Endothelial cell of umbilical vein (primary cell): ENCODE measurements around the gene PLCD3. TPM values are rescaled to one million over a fixed set of nuclear protein-coding genes. Genes with fewer than 3 reads are reported as not detected.

Source experiments
- BruUV-seq: library from RNA; stranded (reverse); fragments of 400-500 nt; replicated peaks from 2 replicates; lab custom pipeline; 2021; lab: Mats Ljungman, UMichigan
- CTCF ChIA-PET: fragments of 300-600, 350-600 bp; sonication (Branson Sonifier 250); formaldehyde crosslinking; loops from one replicate; lab custom pipeline; 2021; ENCODE audit warnings: antibody characterized with exemption, inconsistent platforms; lab: Charles Lee
- POLR2A ChIA-PET: fragments of 300-600, 350-600 bp; sonication (Branson Sonifier 250); formaldehyde crosslinking; loops from one replicate; lab custom pipeline; 2021; ENCODE audit warnings: antibody characterized with exemption, inconsistent platforms; lab: Charles Lee
- DNase-seq: peaks from one replicate; pipeline ENCODE4 v3.0.0-alpha.2; 2011; ENCODE audit warnings: low read depth, low spot score
- FAIRE-seq: peaks from 2 replicates; lab custom pipeline; 2011; peaks lifted over from hg19 to GRCh38; lab: Jason Lieb, UNC
- H2AFZ ChIP-seq: 2 replicates; pipeline ENCODE4 v1.6.0; 2012; ENCODE audit warnings: low read depth, low read length, control low read depth, inconsistent platforms
- H3K27ac ChIP-seq: 2 replicates; pipeline ENCODE4 v1.5.1; 2011; ENCODE audit warnings: low read depth, mild to moderate bottlenecking, control low read depth, low read length, moderate library complexity; ENCODE audit not compliant: insufficient read depth
- H3K27me3 ChIP-seq, 2 experiments: 2 replicates each; pipeline versions ENCODE4 v1.6.0 to v1.6.1; 2011; ENCODE audit warnings: low read length in 2 of 2, mixed read lengths in 1 of 2; ENCODE audit not compliant: control insufficient read depth in 2 of 2, insufficient read depth in 2 of 2
- H3K36me3 ChIP-seq, 2 experiments: 2 replicates in 1 of 2; 3 replicates in 1 of 2; pipeline ENCODE4 v1.5.1; 2011; ENCODE audit warnings: low read length in 2 of 2, mild to moderate bottlenecking in 1 of 2, moderate library complexity in 1 of 2; ENCODE audit not compliant: control insufficient read depth in 2 of 2, insufficient read depth in 2 of 2; ENCODE audit errors: extremely low read depth in 1 of 2
- H3K4me1 ChIP-seq: 3 replicates; pipeline ENCODE4 v1.5.1; 2011; ENCODE audit warnings: mild to moderate bottlenecking, low read length; ENCODE audit not compliant: control insufficient read depth, insufficient read depth; ENCODE audit errors: extremely low read depth
- H3K4me2 ChIP-seq: 2 replicates; pipeline ENCODE4 v1.6.1; 2011; ENCODE audit warnings: low read length, control low read depth, mixed read lengths; ENCODE audit not compliant: insufficient read depth
- H3K4me3 ChIP-seq, 3 experiments: fragments of 200-600 bp in 1 of 3; sonication (generic), shearing (Covaris generic) in 1 of 3; replicated peaks in 1 of 3; 2 replicates each; pipeline ENCODE4 v1.5.1; 2011 to 2016; ENCODE audit warnings: control low read depth in 3 of 3, low read length in 3 of 3, mild to moderate bottlenecking in 2 of 3, inconsistent platforms in 1 of 3, low read depth in 1 of 3, moderate library complexity in 1 of 3; ENCODE audit not compliant: insufficient read depth in 1 of 3
- H3K79me2 ChIP-seq: 2 replicates; pipeline ENCODE4 v1.6.0; 2012; ENCODE audit warnings: low read length, inconsistent platforms; ENCODE audit not compliant: control insufficient read depth, insufficient read depth
- H3K9ac ChIP-seq: replicated peaks from 2 replicates; pipeline ENCODE3; 2011; ENCODE audit warnings: low read length, control low read depth; ENCODE audit not compliant: insufficient read depth; ENCODE audit errors: extremely low read depth
- H3K9me1 ChIP-seq: replicated peaks from 3 replicates; pipeline ENCODE4 v1.6.0; 2011; ENCODE audit warnings: mild to moderate bottlenecking, low read length; ENCODE audit not compliant: control insufficient read depth, insufficient read depth; ENCODE audit errors: extremely low read depth
- H3K9me3 ChIP-seq: replicated peaks from 2 replicates; pipeline ENCODE4 v1.5.1; 2012; ENCODE audit warnings: low read length, inconsistent platforms; ENCODE audit not compliant: control insufficient read depth, insufficient read depth
- H4K20me1 ChIP-seq: replicated peaks from 2 replicates; pipeline ENCODE3; 2011; ENCODE audit warnings: mild to moderate bottlenecking, low read length; ENCODE audit not compliant: control insufficient read depth, insufficient read depth; ENCODE audit errors: extremely low read depth
- EZH2 ChIP-seq: IDR thresholded peaks from 2 replicates; pipeline ENCODE4 v1.6.1; 2012; ENCODE audit warnings: borderline replicate concordance, low read depth, mild to moderate bottlenecking, moderate library complexity, low read length, inconsistent platforms; ENCODE audit not compliant: severe bottlenecking
- FOS ChIP-seq: IDR thresholded peaks from 2 replicates; pipeline ENCODE4 v1.6.1; 2011; ENCODE audit warnings: mild to moderate bottlenecking, low read length, moderate library complexity, borderline replicate concordance; ENCODE audit not compliant: insufficient read depth
- GATA2 ChIP-seq: IDR thresholded peaks from 2 replicates; pipeline ENCODE4 v1.7.0; 2011; ENCODE audit warnings: low read depth, mild to moderate bottlenecking, moderate library complexity, mixed read lengths, low read length; ENCODE audit not compliant: insufficient read length, insufficient read depth
- JUN ChIP-seq: IDR thresholded peaks from 2 replicates; pipeline ENCODE4 v1.6.1; 2011; ENCODE audit warnings: borderline replicate concordance, low read depth; ENCODE audit not compliant: insufficient read length, insufficient read depth
- MAX ChIP-seq: IDR thresholded peaks from 2 replicates; pipeline ENCODE4 v1.6.1; 2011; ENCODE audit not compliant: insufficient read depth, insufficient read length
- MYC ChIP-seq: IDR thresholded peaks from one replicate; pipeline ENCODE4 v1.6.1; 2011; ENCODE audit warnings: mild to moderate bottlenecking, low read depth, low read length
- POLR2A ChIP-seq: IDR thresholded peaks from 2 replicates; pipeline ENCODE4 v1.6.1; 2012; ENCODE audit warnings: low read depth, mild to moderate bottlenecking, control low read depth, low read length
- POLR2AphosphoS5 ChIP-seq: IDR thresholded peaks from 2 replicates; pipeline ENCODE4 v1.6.1; 2012; ENCODE audit warnings: low read depth, mild to moderate bottlenecking, control low read depth, low read length, moderate library complexity; ENCODE audit not compliant: insufficient read depth
- dilution Hi-C: fragments of 300-500 bp; cut with MboI; formaldehyde crosslinking; loops from one replicate; pipeline ENCODE4 v1.15.0; 2019; ENCODE audit warnings: low sequenced_read_pairs; ENCODE audit not compliant: extremely low pct_ligation_motif_present
- intact Hi-C: fragments of 100-400 bp; cut with micrococcal nuclease; formaldehyde crosslinking; loops from one replicate; pipeline ENCODE4 v1.10.0; 2022
- polyA plus RNA-seq, 4 experiments: library from polyadenylated mRNA; depleted of rRNA in 3 of 4; stranded (reverse) in 3 of 4; unstranded in 1 of 4; fragments of >200 nt; gene quantifications; 2 replicates each; pipeline versions ENCODE4 v1.2.1 to v1.2.3, GENCODE V29; 2011 to 2012; ENCODE audit warnings: missing spikeins in 1 of 4
- total RNA-seq: library from RNA; stranded (reverse); gene quantifications from 2 replicates; pipeline ENCODE4 v1.2.3, GENCODE V29; 2021
- TF ChIP-seq, protein P1 (sequence below), 2 donors: IDR thresholded peaks; 1 replicate in 1 of 2; 2 replicates in 1 of 2; pipeline ENCODE4 v1.5.1; 2011; ENCODE audit warnings: low read length in 2 of 2, mild to moderate bottlenecking in 2 of 2, moderate library complexity in 2 of 2, control low read depth in 1 of 2, inconsistent platforms in 1 of 2, low read depth in 1 of 2; ENCODE audit not compliant: insufficient read depth in 1 of 2; ENCODE audit errors: extremely low read depth in 1 of 2

Gene PLCD3
- total and polyA plus RNA-seq, 2 donors (not counting 3 experiments of a cell fraction or from before 2014, with no cell fraction given) = 30.4 to 43.1 TPM

- Histone ChIP-seq H3K79me2 (no peaks in the 10 kb centered on the region), H3K9me3 (no peaks in the 10 kb centered on the region), H3K27me3 (no peaks in the 10 kb centered on the region), H3K27ac (no peak overlapping the region), H3K9me1 (no peaks in the 10 kb centered on the region), H3K4me2 (no peak overlapping the region), H2AFZ (peak overlapping the region; percentile 75), H4K20me1 (no peaks in the 10 kb centered on the region), H3K36me3 (no peaks in the 10 kb centered on the region), H3K4me3 (no peak overlapping the region), H3K9ac (no peak overlapping the region), H3K4me1 (peaks cover 14% of the 10 kb centered on the region)
- intact Hi-C loops = no loop called here
- dilution Hi-C loops = no loop called here
- TF ChIP-seq, protein P1, sequence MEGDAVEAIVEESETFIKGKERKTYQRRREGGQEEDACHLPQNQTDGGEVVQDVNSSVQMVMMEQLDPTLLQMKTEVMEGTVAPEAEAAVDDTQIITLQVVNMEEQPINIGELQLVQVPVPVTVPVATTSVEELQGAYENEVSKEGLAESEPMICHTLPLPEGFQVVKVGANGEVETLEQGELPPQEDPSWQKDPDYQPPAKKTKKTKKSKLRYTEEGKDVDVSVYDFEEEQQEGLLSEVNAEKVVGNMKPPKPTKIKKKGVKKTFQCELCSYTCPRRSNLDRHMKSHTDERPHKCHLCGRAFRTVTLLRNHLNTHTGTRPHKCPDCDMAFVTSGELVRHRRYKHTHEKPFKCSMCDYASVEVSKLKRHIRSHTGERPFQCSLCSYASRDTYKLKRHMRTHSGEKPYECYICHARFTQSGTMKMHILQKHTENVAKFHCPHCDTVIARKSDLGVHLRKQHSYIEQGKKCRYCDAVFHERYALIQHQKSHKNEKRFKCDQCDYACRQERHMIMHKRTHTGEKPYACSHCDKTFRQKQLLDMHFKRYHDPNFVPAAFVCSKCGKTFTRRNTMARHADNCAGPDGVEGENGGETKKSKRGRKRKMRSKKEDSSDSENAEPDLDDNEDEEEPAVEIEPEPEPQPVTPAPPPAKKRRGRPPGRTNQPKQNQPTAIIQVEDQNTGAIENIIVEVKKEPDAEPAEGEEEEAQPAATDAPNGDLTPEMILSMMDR (IDR thresholded peaks at IDR 0.05; ENCODE audit: extremely low read depth in 1 of 2, insufficient read depth in 1 of 2, low read depth in 1 of 2, low read length in 2 of 2) = no peak
- TF ChIP-seq JUN = no peak
- no peak for TF ChIP-seq POLR2A
- no peak for TF ChIP-seq MAX
- no peak for TF ChIP-seq MYC
- no peak for TF ChIP-seq POLR2AphosphoS5
- no peak for TF ChIP-seq FOS
- TF ChIP-seq GATA2 = no peak
- no peak for TF ChIP-seq EZH2
- FAIRE-seq (no peak), DNase-seq (no peak)
- CTCF ChIA-PET = interaction anchor here (1.8 to 4.1 kb wide), 3 partner anchors 11 to 37 kb away, joined by 6 to 34 read pairs (median 11); partner anchors contain the start of gene ACBD4
- BruUV-seq = no TSS peak
- POLR2A ChIA-PET = interaction anchor here (2.7 kb wide), 1 partner anchor 24 kb away, joined by 10 read pairs; the partner anchor contains the start of gene HEXIM1
Measured at GRCh38 chr17:45172232-45172540, 39.9 kb upstream of the PLCD3 start.
